IMR-90 (cell line): Measurements from ENCODE around the gene CXCR2. TPM values are rescaled to one million over a fixed set of nuclear protein-coding genes. Genes with fewer than 3 reads are reported as not detected.

Experiments used
- polyA plus RNA-seq, 3 experiments: library from polyadenylated mRNA; depleted of rRNA; stranded (reverse); fragments of >200 nt; gene quantifications; 2 replicates each; pipeline ENCODE4 v1.2.3, GENCODE V29; 2012; ENCODE audit warnings: low replicate concordance in 1 of 3
- total RNA-seq: library from RNA; depleted of rRNA; stranded (reverse); fragments of >200 nt; gene quantifications from 2 replicates; pipeline ENCODE4 v1.2.3, GENCODE V29; 2012; rRNA removed

Gene CXCR2
- total and polyA plus RNA-seq, 2 of the 4 experiments (the other 2 are of a cell fraction) = not detected

Other genes with a start within 250 kb of the CXCR2 start
- gene TNS1, start 123.0 kb upstream of the CXCR2 start, total RNA-seq = 41.9 and 45.2 TPM in 2 replicates
- 40.3 and 41.1 TPM in 2 replicates for gene TNS1, start 123.0 kb upstream of the CXCR2 start, polyA plus RNA-seq (2012; rRNA removed)
- gene RUFY4, start 56.8 kb upstream of the CXCR2 start, total RNA-seq = not detected in 2 replicates
- gene RUFY4, start 56.8 kb upstream of the CXCR2 start, polyA plus RNA-seq (2012; rRNA removed) = not detected in 2 replicates
- gene CXCR1, start 40.9 kb downstream of the CXCR2 start, total RNA-seq = not detected in 2 replicates
- gene CXCR1, start 40.9 kb downstream of the CXCR2 start, polyA plus RNA-seq (2012; rRNA removed) = not detected in 2 replicates
- 635 and 696 TPM in 2 replicates for gene ARPC2, start 91.2 kb downstream of the CXCR2 start, total RNA-seq
- gene ARPC2, start 91.2 kb downstream of the CXCR2 start, polyA plus RNA-seq (2012; rRNA removed) = 544 and 561 TPM in 2 replicates
- gene GPBAR1, start 135.0 kb downstream of the CXCR2 start, total RNA-seq = under 0.01 TPM in 1 of 2 replicates, not detected in the other
- gene GPBAR1, start 135.0 kb downstream of the CXCR2 start, polyA plus RNA-seq (2012; rRNA removed) = 0.13 and 0.21 TPM in 2 replicates
- 112 and 118 TPM in 2 replicates for gene AAMP, start 144.1 kb downstream of the CXCR2 start, total RNA-seq
- gene AAMP, start 144.1 kb downstream of the CXCR2 start, polyA plus RNA-seq (2012; rRNA removed) = 104 and 108 TPM in 2 replicates
- gene PNKD, start 144.5 kb downstream of the CXCR2 start, total RNA-seq = 19.2 and 22.2 TPM in 2 replicates
- 68.5 and 70.1 TPM in 2 replicates for gene PNKD, start 144.5 kb downstream of the CXCR2 start, polyA plus RNA-seq (2012; rRNA removed)
- gene TMBIM1, start 166.5 kb downstream of the CXCR2 start, total RNA-seq = 78.6 and 102 TPM in 2 replicates
- gene TMBIM1, start 166.5 kb downstream of the CXCR2 start, polyA plus RNA-seq (2012; rRNA removed) = 81.2 and 84.6 TPM in 2 replicates
- gene CATIP, start 230.8 kb downstream of the CXCR2 start, total RNA-seq = not detected in 2 replicates
- not detected in 2 replicates for gene CATIP, start 230.8 kb downstream of the CXCR2 start, polyA plus RNA-seq (2012; rRNA removed)